Activated T-cell treated with anti-CD3 and anti-CD28 coated beads for 4 hours (primary cell): ENCODE data around the gene RPL10.
"Not testable (repeated sequence)": the region's sequence is repeated elsewhere in the genome, so short reads cannot be mapped to it uniquely, and the experiment has no call there.

Experiments
- DNase-seq: peaks from one replicate; pipeline ENCODE4 v3.0.0-alpha.2; 2020

Gene RPL10

GRCh38 chrX:154378059-154378798 lies 19.9 kb upstream of the RPL10 start:
- no peak for DNase-seq

- DNase-seq: peak; percentile 85
Observed at GRCh38 chrX:154378799-154379568, 19.2 kb upstream of the RPL10 start, which contains the start of gene EMD. EMD (plus strand) TSS chrX:154379295; CDS start chrX:154379485, 190 bp downstream.

- no peak for DNase-seq
Observed at GRCh38 chrX:154379569-154379951, 18.6 kb upstream of the RPL10 start.

GRCh38 chrX:154380153-154380552 lies 18.0 kb upstream of the RPL10 start:
- no peak for DNase-seq

GRCh38 chrX:154380787-154381186 lies 17.4 kb upstream of the RPL10 start:
- DNase-seq: no peak

GRCh38 chrX:154381271-154381670 lies 16.9 kb upstream of the RPL10 start:
- no peak for DNase-seq

GRCh38 chrX:154382483-154383069 lies 15.6 kb upstream of the RPL10 start:
- no peak for DNase-seq

- no peak for DNase-seq
Observed at GRCh38 chrX:154383359-154384283, 14.6 kb upstream of the RPL10 start.

- DNase-seq: no peak
Observed at GRCh38 chrX:154384284-154384892, 13.8 kb upstream of the RPL10 start.

- DNase-seq: not testable (repeated sequence)
Observed at GRCh38 chrX:154388094-154388493, 10.1 kb upstream of the RPL10 start.

GRCh38 chrX:154388649-154389048 lies 9.5 kb upstream of the RPL10 start:
- DNase-seq: not testable (repeated sequence)

- DNase-seq: not testable (repeated sequence)
Observed at GRCh38 chrX:154389812-154390747, 8.1 kb upstream of the RPL10 start.

GRCh38 chrX:154396363-154396762 lies 1.8 kb upstream of the RPL10 start:
- not testable (repeated sequence) for DNase-seq

GRCh38 chrX:154396973-154397887 lies 947 bp upstream of the RPL10 start:
- DNase-seq: peak; percentile 43

GRCh38 chrX:154398668-154399526 lies 720 bp downstream of the RPL10 start:
- DNase-seq: peak; percentile 71

GRCh38 chrX:154399527-154400368 lies 1.6 kb downstream of the RPL10 start:
- DNase-seq: no peak

- not testable (repeated sequence) for DNase-seq
Observed at GRCh38 chrX:154400369-154400817, 2.2 kb downstream of the RPL10 start.
